ENCODE results near the gene KCNQ1. TPM values are rescaled to one million over a fixed set of nuclear protein-coding genes. Genes with fewer than 3 reads are reported as not detected.

The KCNQ1 gene
- total RNA-seq, 1 experiment from 2014 or later: 9.2 TPM

DNA sequence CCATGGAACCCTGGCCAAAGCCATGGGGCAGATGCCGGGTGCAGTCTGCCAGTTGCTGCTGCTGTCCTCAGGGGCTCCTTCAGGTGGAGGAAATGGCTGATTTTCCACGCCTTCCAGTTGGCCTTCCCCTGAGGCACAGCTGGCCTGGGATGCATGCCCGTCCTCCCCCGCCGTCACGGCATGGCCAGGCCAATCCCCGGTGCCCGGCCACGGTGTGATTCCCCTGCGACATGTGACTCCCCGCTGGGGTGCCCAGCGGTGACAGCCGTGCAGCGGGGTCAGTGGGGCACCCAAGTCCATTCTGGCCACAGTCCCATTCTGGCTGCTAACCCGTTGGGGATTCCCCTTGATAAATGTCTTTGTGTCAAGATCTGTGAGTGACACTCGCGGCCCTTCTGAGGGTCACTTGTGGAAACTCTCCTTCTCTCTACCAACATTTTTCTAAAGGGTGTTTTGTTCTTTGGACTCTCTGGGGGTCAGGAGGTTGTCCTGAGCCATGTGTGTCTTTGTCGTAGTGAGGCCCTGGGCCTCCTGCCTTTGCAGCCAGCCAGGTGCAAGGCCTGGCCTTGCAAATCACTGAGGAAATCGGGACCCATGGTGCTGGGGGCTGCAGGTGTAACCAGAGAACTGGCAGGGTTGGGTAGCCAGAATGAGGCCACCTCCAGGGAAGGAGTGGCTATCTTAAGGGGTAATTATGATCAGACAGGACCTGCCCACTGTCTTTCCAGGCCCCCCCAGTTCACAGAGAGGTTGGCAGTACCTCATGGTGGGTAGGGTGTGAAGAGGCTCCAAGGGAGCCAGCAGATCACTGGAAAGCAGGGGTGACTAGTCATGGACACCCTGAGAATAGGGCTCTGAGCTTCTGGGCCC is 217.9 kb downstream of the KCNQ1 start:
- Mint-ChIP-seq H3K4me1 (ENCODE audit: low read depth, unreplicated experiment) (no peaks in the 10 kb centered on the region), H3K36me3 (ENCODE audit: insufficient read depth, unreplicated experiment) (no peaks in the 10 kb centered on the region), H3K9me3 (ENCODE audit: low read depth, unreplicated experiment) (peaks cover 7% of the 10 kb centered on the region), H3K4me3 (ENCODE audit: low read depth, unreplicated experiment) (no peak overlapping the region), H3K27me3 (ENCODE audit: unreplicated experiment) (no peaks in the 10 kb centered on the region), H3K27ac (ENCODE audit: unreplicated experiment) (no peak overlapping the region)
- no TSS peak for BruUV-seq (replicated peaks)
- TF ChIP-seq, protein P1, sequence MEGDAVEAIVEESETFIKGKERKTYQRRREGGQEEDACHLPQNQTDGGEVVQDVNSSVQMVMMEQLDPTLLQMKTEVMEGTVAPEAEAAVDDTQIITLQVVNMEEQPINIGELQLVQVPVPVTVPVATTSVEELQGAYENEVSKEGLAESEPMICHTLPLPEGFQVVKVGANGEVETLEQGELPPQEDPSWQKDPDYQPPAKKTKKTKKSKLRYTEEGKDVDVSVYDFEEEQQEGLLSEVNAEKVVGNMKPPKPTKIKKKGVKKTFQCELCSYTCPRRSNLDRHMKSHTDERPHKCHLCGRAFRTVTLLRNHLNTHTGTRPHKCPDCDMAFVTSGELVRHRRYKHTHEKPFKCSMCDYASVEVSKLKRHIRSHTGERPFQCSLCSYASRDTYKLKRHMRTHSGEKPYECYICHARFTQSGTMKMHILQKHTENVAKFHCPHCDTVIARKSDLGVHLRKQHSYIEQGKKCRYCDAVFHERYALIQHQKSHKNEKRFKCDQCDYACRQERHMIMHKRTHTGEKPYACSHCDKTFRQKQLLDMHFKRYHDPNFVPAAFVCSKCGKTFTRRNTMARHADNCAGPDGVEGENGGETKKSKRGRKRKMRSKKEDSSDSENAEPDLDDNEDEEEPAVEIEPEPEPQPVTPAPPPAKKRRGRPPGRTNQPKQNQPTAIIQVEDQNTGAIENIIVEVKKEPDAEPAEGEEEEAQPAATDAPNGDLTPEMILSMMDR (IDR thresholded peaks at IDR 0.05; ENCODE audit: unreplicated experiment): no peak
- no peak for DNase-seq
- intact Hi-C loops (cut with micrococcal nuclease; ENCODE audit: unreplicated experiment): no loop called here
- CTCF ChIA-PET: no interaction called here

DNA sequence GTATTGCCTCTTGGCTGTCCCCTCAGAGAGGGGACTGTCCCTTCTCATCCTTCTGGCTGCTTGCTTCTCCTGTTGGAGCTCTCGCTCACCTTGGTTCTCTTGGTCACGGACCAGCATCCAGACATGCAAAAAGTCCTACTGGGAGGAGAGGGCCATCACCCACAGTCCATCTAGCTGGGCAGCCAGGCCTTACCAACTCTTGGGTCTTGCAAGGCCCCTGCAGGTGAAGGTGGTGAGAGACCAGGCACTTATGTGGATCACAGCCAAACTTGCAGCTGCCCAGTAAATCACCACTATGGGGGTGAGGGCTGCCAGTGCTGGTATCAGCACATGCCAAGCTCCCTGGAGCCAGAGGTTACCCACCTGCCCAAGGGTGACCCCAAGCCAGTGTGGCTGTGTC is 218.7 kb downstream of the KCNQ1 start:
- no peaks in the 10 kb centered on the region for H3K4me1 Mint-ChIP-seq (ENCODE audit: low read depth, unreplicated experiment)
- CTCF ChIA-PET: no interaction called here
- H3K27me3 Mint-ChIP-seq (ENCODE audit: unreplicated experiment): no peaks in the 10 kb centered on the region
- peaks cover 7% of the 10 kb centered on the region for H3K9me3 Mint-ChIP-seq (ENCODE audit: low read depth, unreplicated experiment)
- BruUV-seq (replicated peaks): no TSS peak
- H3K36me3 Mint-ChIP-seq (ENCODE audit: insufficient read depth, unreplicated experiment): no peaks in the 10 kb centered on the region
- no peak overlapping the region for H3K4me3 Mint-ChIP-seq (ENCODE audit: low read depth, unreplicated experiment)
- TF ChIP-seq, protein P1 (IDR thresholded peaks at IDR 0.05; ENCODE audit: unreplicated experiment): no peak
- H3K27ac Mint-ChIP-seq (ENCODE audit: unreplicated experiment): no peak overlapping the region
- intact Hi-C loops (cut with micrococcal nuclease; ENCODE audit: unreplicated experiment): no loop called here
- DNase-seq: no peak

DNA sequence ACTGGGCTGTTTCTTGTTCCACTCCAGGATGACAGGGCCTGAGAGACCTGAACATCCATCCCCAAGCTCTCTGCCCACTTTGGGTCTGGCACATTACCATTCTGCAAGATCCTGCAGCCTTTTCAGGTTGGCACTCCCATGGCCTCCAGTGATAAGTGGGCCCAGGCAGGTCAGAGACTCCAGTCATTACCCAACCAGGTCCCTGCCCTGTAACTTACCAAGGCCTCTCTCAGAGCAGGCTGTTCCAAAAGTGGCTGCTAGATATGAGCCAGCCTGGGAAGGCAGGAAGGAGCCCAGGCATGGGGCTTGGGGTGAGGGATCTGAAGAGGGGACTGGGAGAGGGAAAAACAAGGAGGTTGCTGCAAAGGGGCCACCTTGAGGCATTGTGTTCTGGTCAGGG is 219.1 kb downstream of the KCNQ1 start:
- Mint-ChIP-seq H3K36me3 (ENCODE audit: insufficient read depth, unreplicated experiment) (no peaks in the 10 kb centered on the region), H3K27ac (ENCODE audit: unreplicated experiment) (no peak overlapping the region), H3K4me3 (ENCODE audit: low read depth, unreplicated experiment) (no peak overlapping the region), H3K27me3 (ENCODE audit: unreplicated experiment) (no peaks in the 10 kb centered on the region), H3K9me3 (ENCODE audit: low read depth, unreplicated experiment) (peaks cover 7% of the 10 kb centered on the region), H3K4me1 (ENCODE audit: low read depth, unreplicated experiment) (no peaks in the 10 kb centered on the region)
- CTCF ChIA-PET: no interaction called here
- DNase-seq: no peak
- intact Hi-C loops (cut with micrococcal nuclease; ENCODE audit: unreplicated experiment): no loop called here
- no TSS peak for BruUV-seq (replicated peaks)
- TF ChIP-seq, protein P1 (IDR thresholded peaks at IDR 0.05; ENCODE audit: unreplicated experiment): no peak

DNA sequence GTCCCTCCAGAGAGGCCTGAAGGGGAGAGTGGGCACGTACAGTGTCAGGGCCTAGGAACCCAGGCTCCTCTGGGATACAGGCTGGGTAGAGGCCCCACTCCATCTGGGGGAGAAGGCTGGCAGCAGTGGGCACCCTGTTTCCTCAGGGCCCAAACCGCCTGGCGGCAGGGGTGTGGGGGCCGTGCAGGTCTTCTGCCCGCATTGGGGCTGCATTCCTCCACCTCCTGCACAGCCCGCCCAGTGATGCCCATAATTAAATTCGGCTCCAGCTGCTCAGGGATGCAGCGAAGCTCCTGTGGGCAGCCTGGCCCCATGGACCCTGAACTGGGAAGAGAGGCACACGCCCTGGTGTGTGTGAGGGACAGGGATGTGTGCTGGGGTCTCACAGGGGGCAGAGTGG is 219.6 kb downstream of the KCNQ1 start:
- CTCF ChIA-PET: no interaction called here
- Mint-ChIP-seq H3K27ac (ENCODE audit: unreplicated experiment) (no peak overlapping the region), H3K4me3 (ENCODE audit: low read depth, unreplicated experiment) (no peak overlapping the region), H3K27me3 (ENCODE audit: unreplicated experiment) (no peaks in the 10 kb centered on the region), H3K4me1 (ENCODE audit: low read depth, unreplicated experiment) (no peaks in the 10 kb centered on the region), H3K9me3 (ENCODE audit: low read depth, unreplicated experiment) (peaks cover 7% of the 10 kb centered on the region), H3K36me3 (ENCODE audit: insufficient read depth, unreplicated experiment) (no peaks in the 10 kb centered on the region)
- no TSS peak for BruUV-seq (replicated peaks)
- intact Hi-C loops (cut with micrococcal nuclease; ENCODE audit: unreplicated experiment): no loop called here
- no peak for DNase-seq
- TF ChIP-seq, protein P1 (IDR thresholded peaks at IDR 0.05; ENCODE audit: unreplicated experiment): no peak

All from Calu3 (cell line).